HEK293T (cell line): ENCODE results near the gene HMGXB3.

ENCODE experiments used
- ARNT ChIP-seq: fragments of 450-650 bp; IDR thresholded peaks from 2 replicates; pipeline ENCODE4 v1.6.1; 2017; ENCODE audit warnings: mild to moderate bottlenecking
- BHLHE40 ChIP-seq: fragments of 450-650 bp; IDR thresholded peaks from 2 replicates; pipeline ENCODE4 v1.6.1; 2016; ENCODE audit warnings: mild to moderate bottlenecking, moderate library complexity, borderline replicate concordance
- ELF4 ChIP-seq: fragments of 450-650 bp; IDR thresholded peaks from 2 replicates; pipeline ENCODE4 v1.6.1; 2017; ENCODE audit warnings: antibody characterized with exemption
- FOXA1 ChIP-seq: fragments of 450-650 bp; IDR thresholded peaks from 2 replicates; pipeline ENCODE4 v1.6.1; 2016; ENCODE audit warnings: mild to moderate bottlenecking
- FOXK2 ChIP-seq: fragments of 450-650 bp; IDR thresholded peaks from 2 replicates; pipeline ENCODE4 v1.6.1; 2016; ENCODE audit warnings: mild to moderate bottlenecking
- FOXM1 ChIP-seq: fragments of 450-650 bp; IDR thresholded peaks from 2 replicates; pipeline ENCODE4 v1.6.1; 2017; ENCODE audit warnings: mild to moderate bottlenecking, borderline replicate concordance
- HDGF ChIP-seq: fragments of 450-650 bp; IDR thresholded peaks from 2 replicates; pipeline ENCODE4 v1.6.1; 2017; ENCODE audit warnings: antibody characterized with exemption, borderline replicate concordance
- L3MBTL2 ChIP-seq: fragments of 450-650 bp; conservative IDR thresholded peaks from 2 replicates; pipeline ENCODE4 v1.6.1; 2016; ENCODE audit warnings: mild to moderate bottlenecking
- LEF1 ChIP-seq: fragments of 450-650 bp; IDR thresholded peaks from 2 replicates; pipeline ENCODE4 v1.6.1; 2017; ENCODE audit warnings: mild to moderate bottlenecking, borderline replicate concordance
- NFRKB ChIP-seq: fragments of 450-650 bp; IDR thresholded peaks from 2 replicates; pipeline ENCODE4 v1.6.1; 2016; ENCODE audit warnings: mild to moderate bottlenecking, moderate library complexity
- SP1 ChIP-seq: fragments of 450-650 bp; IDR thresholded peaks from 2 replicates; pipeline ENCODE4 v1.6.1; 2017
- SUZ12 ChIP-seq: fragments of 450-650 bp; IDR thresholded peaks from 2 replicates; pipeline ENCODE4 v1.6.1; 2016; ENCODE audit warnings: mild to moderate bottlenecking
- TARDBP ChIP-seq: fragments of 450-650 bp; IDR thresholded peaks from 2 replicates; pipeline ENCODE4 v1.6.1; 2016
- ZNF384 ChIP-seq: fragments of 450-650 bp; IDR thresholded peaks from 2 replicates; pipeline ENCODE4 v1.6.1; 2016

DNA sequence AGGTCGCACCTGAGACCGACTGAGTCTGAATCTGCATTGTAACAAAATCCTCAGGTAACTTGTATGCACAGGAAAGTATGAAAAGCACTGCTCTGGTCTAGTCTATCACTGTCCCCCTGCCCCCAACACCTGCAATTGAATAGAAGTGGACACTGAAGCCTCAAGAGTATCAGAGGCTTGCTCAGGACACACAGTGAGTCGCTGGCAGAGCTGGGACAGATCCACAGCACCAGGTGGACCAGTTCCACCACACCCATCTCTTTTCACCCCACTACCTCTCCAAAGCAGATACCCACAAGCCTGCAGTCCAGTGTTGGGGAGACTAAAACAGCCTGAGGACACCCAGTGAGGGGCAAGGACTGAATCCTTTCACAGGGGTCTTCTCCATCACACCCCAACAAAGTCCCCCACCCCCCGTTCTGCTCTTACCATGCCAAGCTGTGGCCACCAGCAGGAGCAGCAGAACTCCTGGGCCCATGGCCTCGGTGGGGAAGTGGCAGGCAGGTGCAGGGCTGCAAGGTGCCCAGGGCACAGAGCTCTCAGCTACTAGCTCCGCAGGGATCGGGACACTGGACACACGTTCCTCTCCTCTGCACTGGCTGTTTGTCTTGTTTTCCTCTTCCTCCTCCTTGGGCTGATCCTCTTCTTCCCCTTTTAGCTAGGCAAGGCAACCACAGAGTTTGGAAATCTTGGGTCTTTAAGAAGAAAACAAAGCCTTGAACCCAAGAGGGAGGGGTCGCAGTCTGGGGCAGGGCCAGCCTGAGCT is 85.6 kb downstream of the HMGXB3 start, which contains the start of gene CSF1R:
- TF ChIP-seq SP1 (no peak), TARDBP (no peak), LEF1 (no peak), NFRKB (no peak), ARNT (no peak), BHLHE40 (no peak), FOXM1 (no peak), SUZ12 (no peak), FOXK2 (no peak), FOXA1 (no peak), L3MBTL2 (no peak), ZNF384 (no peak), HDGF (no peak), ELF4 (no peak)
